ENCODE data around the gene SEPTIN5.

Gene SEPTIN5

DNA sequence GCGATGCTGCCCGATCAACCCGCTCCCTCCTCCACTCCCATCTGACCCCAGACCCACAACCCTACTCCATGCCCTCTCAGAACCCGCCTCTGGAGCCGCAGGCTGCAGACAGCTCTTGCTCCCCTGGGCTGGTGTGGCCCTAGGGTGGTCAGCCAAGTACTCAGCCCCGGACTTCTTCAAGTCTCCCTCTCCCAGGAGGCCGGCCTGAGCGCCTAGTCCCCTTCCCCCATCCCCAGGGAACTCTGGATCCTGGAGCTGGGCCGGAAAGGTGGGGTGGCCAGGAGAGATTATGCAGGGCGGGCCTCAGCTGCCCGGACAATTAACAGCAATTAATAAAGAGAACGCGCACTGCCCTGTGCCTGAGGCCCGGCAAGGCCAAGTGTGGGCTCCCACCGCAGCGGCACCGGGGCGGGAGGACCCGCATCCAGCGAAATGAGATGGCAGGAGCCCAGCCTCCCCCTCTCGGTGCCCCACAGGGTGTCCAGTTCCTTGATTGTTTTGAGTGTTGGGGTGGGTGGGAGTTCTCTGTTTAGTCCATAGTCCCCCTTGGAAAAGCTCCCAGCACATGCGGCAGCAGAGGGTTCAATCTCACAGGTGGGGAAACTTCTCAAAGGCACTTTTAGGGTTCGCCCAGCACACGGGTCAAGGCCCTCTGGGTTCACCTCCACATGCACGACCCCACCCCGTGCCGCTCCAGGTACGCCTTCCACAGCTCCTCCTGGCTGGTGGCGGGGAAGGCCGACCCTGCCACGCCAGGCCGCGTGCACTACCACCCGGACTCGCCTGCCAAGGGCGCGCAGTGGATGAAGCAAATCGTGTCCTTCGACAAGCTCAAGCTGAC is 49.4 kb downstream of the SEPTIN5 start:
- DNase-seq (ENCODE audit: low read depth): no peak
- TF ChIP-seq, protein P1, sequence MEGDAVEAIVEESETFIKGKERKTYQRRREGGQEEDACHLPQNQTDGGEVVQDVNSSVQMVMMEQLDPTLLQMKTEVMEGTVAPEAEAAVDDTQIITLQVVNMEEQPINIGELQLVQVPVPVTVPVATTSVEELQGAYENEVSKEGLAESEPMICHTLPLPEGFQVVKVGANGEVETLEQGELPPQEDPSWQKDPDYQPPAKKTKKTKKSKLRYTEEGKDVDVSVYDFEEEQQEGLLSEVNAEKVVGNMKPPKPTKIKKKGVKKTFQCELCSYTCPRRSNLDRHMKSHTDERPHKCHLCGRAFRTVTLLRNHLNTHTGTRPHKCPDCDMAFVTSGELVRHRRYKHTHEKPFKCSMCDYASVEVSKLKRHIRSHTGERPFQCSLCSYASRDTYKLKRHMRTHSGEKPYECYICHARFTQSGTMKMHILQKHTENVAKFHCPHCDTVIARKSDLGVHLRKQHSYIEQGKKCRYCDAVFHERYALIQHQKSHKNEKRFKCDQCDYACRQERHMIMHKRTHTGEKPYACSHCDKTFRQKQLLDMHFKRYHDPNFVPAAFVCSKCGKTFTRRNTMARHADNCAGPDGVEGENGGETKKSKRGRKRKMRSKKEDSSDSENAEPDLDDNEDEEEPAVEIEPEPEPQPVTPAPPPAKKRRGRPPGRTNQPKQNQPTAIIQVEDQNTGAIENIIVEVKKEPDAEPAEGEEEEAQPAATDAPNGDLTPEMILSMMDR (conservative IDR thresholded peaks at IDR 0.05; ENCODE audit: low read depth, low read length): no peak
- H3K4me3 ChIP-seq (ENCODE audit: low read length): no peak overlapping the region

- no peak for DNase-seq (ENCODE audit: low read depth)
- no peak overlapping the region for H3K4me3 ChIP-seq (ENCODE audit: low read length)
- TF ChIP-seq, protein P1 (conservative IDR thresholded peaks at IDR 0.05; ENCODE audit: low read depth, low read length): no peak
Observed at GRCh38 chr22:19764299-19764593, 49.9 kb downstream of the SEPTIN5 start.

- H3K4me3 ChIP-seq (ENCODE audit: low read length): no peak overlapping the region
- DNase-seq (ENCODE audit: low read depth): no peak
- TF ChIP-seq, protein P1 (conservative IDR thresholded peaks at IDR 0.05; ENCODE audit: low read depth, low read length): no peak
Observed at GRCh38 chr22:19764636-19765476, 50.6 kb downstream of the SEPTIN5 start.

DNA sequence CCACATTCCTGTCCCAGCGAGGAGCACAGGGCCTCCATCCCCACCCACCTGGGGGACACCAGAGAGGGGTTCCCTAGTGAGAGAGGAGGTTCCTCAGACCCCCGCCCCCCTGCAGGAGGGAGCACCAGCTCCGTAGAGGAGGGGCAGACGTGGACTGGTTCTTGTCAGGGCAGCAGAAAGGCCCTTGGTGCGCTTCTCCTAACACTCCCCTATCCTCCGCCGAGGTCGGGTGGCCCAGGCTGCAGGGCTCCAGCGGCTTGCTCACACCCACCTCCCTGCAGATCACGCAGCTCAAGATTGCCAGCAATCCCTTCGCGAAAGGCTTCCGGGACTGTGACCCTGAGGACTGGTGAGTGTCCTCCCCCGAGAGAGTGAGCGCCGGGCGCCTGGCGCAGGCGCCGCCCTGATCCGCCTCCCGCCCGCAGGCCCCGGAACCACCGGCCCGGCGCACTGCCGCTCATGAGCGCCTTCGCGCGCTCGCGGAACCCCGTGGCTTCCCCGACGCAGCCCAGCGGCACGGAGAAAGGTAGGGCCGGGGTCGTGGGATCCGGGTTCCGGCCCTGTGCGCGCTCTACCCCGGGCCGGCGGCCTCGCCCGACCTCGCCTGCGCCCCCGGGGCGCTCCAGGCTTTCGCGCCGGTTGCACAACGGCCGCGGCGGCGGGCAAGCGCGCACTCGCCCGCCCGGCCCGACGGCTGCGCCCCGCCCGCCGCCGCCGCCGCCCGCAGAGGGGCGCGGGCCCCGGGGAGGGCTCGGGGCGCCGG is 51.4 kb downstream of the SEPTIN5 start:
- TF ChIP-seq, protein P1 (conservative IDR thresholded peaks at IDR 0.05; ENCODE audit: low read depth, low read length): no peak
- DNase-seq (ENCODE audit: low read depth): no peak
- H3K4me3 ChIP-seq (ENCODE audit: low read length): no peak overlapping the region

DNA sequence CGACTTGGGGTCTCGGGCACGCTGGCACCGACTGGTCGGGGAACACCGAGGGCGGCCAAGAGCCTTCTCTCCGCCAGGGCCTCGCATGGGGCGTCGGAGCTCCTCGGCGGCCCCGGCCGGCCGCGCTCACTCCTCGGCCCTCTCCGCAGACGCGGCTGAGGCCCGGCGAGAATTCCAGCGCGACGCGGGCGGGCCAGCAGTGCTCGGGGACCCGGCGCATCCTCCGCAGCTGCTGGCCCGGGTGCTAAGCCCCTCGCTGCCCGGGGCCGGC is 51.9 kb downstream of the SEPTIN5 start:
- H3K4me3 ChIP-seq (ENCODE audit: low read length): no peak overlapping the region
- no peak for DNase-seq (ENCODE audit: low read depth)
- TF ChIP-seq, protein P1 (conservative IDR thresholded peaks at IDR 0.05; ENCODE audit: low read depth, low read length): no peak

- DNase-seq (ENCODE audit: low read depth): no peak
- no peak overlapping the region for H3K4me3 ChIP-seq (ENCODE audit: low read length)
- TF ChIP-seq, protein P1 (conservative IDR thresholded peaks at IDR 0.05; ENCODE audit: low read depth, low read length): peak; percentile 14
Observed at GRCh38 chr22:19766511-19767426, 52.5 kb downstream of the SEPTIN5 start.
